GM23338 (cell line): ENCODE data around the gene ADORA1. TPM values are rescaled to one million over a fixed set of nuclear protein-coding genes. Genes with fewer than 3 reads are reported as not detected.

Experiments used
- CREB1 ChIP-seq: fragments of 250-450 bp; sonication (Bioruptor Pico); IDR thresholded peaks from 2 replicates; pipeline ENCODE4 v1.5.0; 2020; ENCODE audit warnings: low read depth, mild to moderate bottlenecking, moderate library complexity
- EZH2phosphoT487 ChIP-seq: fragments of 200-600 bp; sonication (generic); IDR thresholded peaks from one replicate; pipeline ENCODE4 v1.8.1; 2018; ENCODE audit warnings: antibody characterized with exemption; ENCODE audit not compliant: unreplicated experiment
- NANOG ChIP-seq: IDR thresholded peaks from 2 replicates; pipeline ENCODE4 v1.6.1; 2016; ENCODE audit warnings: antibody characterized with exemption, borderline replicate concordance
- REST ChIP-seq: IDR thresholded peaks from one replicate; pipeline ENCODE4 v1.6.1; 2018; ENCODE audit warnings: antibody characterized with exemption; ENCODE audit not compliant: unreplicated experiment
- STAT1 ChIP-seq: IDR thresholded peaks from one replicate; pipeline ENCODE4 v1.6.1; 2016; ENCODE audit warnings: antibody characterized with exemption; ENCODE audit not compliant: unreplicated experiment
- ZNF331 ChIP-seq: fragments of 250-450 bp; sonication (Bioruptor Pico); IDR thresholded peaks from 2 replicates; pipeline ENCODE4 v1.5.0; 2020; ENCODE audit warnings: low read depth, mild to moderate bottlenecking, moderate library complexity
- ZNF462 ChIP-seq: fragments of 250-450 bp; sonication (Bioruptor Pico); IDR thresholded peaks from 2 replicates; pipeline ENCODE4 v1.5.0; 2020; ENCODE audit warnings: mild to moderate bottlenecking, moderate library complexity
- polyA plus RNA-seq: library from polyadenylated mRNA; unstranded; fragments of >200 nt; fragmentation: Nextera tagmentation; extraction: Ambion mirVana; gene quantifications from 2 replicates; pipeline ENCODE4 v1.2.1, GENCODE V29; 2016
- total RNA-seq: library from RNA; depleted of rRNA; stranded (reverse); fragments of >200 nt; shearing (Covaris generic); gene quantifications from 2 replicates; pipeline ENCODE4 v1.2.3, GENCODE V29; 2014

Gene ADORA1
- total and polyA plus RNA-seq, 2 experiments from 2014 or later, result 0.63 to 1.8 TPM

DNA sequence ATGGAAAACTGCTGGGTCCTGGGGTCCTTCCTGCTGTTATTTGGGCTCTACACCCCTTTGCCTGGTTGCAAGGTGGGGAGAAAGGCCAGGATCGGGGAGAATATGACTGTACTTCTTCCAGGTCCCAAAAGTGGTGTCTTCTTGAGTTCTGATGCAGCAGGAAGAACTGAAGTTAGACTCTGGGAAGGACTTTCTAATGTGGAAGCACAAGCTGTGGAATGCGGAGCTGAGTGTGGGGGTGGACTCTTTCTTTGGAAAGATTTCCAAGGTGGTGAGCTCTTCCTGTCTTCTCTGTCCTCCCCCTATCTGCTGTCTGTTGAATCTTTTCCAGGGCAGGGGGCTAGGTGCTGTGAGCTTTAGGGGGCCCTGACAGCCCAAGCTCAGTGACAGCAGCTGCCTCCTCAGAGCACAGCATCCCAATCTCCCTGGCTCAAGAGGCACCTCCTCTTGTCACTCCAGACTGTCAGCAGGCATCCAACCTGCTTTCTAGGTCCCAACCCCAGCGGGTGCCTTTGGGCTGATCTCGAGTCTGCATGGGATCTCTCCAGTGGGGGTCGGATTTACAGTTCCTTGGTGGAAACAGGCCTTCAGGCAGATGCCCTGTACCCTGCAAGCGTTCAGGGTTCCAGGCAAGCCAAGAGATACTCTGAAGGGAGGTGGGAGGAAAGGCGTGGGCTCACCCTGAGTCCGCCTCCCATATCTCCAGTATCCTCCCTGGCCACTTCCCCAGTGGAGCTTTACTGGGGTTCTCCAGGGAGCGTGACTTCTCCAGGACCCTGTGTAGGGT is 23.2 kb downstream of the ADORA1 start (continued):
- TF ChIP-seq ZNF462 (CRISPR knock-in tag) (no peak), EZH2phosphoT487 (no peak), STAT1 (no peak), REST (no peak), CREB1 (CRISPR knock-in tag) (no peak), ZNF331 (CRISPR knock-in tag) (no peak), NANOG (no peak)
